Mesenchymal stem cell (in vitro differentiated cells and primary cell): Measurements from ENCODE around the gene LEFTY1.

Experiments
- DNase-seq: peaks from one replicate; pipeline ENCODE4 v3.0.0-alpha.2; 2013
- H2AFZ ChIP-seq: one replicate; pipeline ENCODE4 v1.6.1; 2013; ENCODE audit warnings: low read depth, mild to moderate bottlenecking, control low read depth, inconsistent platforms, low read length, moderate library complexity
- H2AK5ac ChIP-seq: 2 replicates; pipeline ENCODE4 v1.6.1; 2013; ENCODE audit warnings: low read length, moderate library complexity, mild to moderate bottlenecking, inconsistent platforms; ENCODE audit not compliant: severe bottlenecking
- H2BK120ac ChIP-seq: one replicate; pipeline ENCODE4 v1.6.1; 2013; ENCODE audit warnings: low read depth, mild to moderate bottlenecking, inconsistent platforms, low read length, moderate library complexity
- H2BK12ac ChIP-seq, 2 experiments: one replicate each; pipeline ENCODE4 v1.6.1; 2013; ENCODE audit warnings: inconsistent platforms in 2 of 2, low read length in 2 of 2, mild to moderate bottlenecking in 2 of 2, moderate library complexity in 2 of 2, control low read depth in 1 of 2
- H2BK15ac ChIP-seq: one replicate; pipeline ENCODE4 v1.6.1; 2013; ENCODE audit warnings: mild to moderate bottlenecking, low read depth, inconsistent platforms; ENCODE audit not compliant: poor library complexity, severe bottlenecking
- H2BK5ac ChIP-seq: 2 replicates; pipeline ENCODE4 v1.6.1; 2013; ENCODE audit warnings: low read depth, mild to moderate bottlenecking, low read length, control low read depth, inconsistent platforms; ENCODE audit not compliant: poor library complexity, severe bottlenecking
- H3K14ac ChIP-seq, 2 experiments: one replicate each; pipeline ENCODE4 v1.6.1; 2013; ENCODE audit warnings: inconsistent platforms in 2 of 2, low read length in 2 of 2, control low read depth in 1 of 2, mild to moderate bottlenecking in 1 of 2, moderate library complexity in 1 of 2
- H3K18ac ChIP-seq, 2 experiments: one replicate each; pipeline ENCODE4 v1.6.1; 2013; ENCODE audit warnings: inconsistent platforms in 2 of 2, low read length in 2 of 2, control low read depth in 1 of 2, low read depth in 1 of 2, mild to moderate bottlenecking in 1 of 2
- H3K23ac ChIP-seq, 2 experiments: one replicate each; pipeline ENCODE4 v1.6.1; 2013; ENCODE audit warnings: inconsistent platforms in 2 of 2, low read length in 2 of 2, mild to moderate bottlenecking in 2 of 2, moderate library complexity in 2 of 2, control low read depth in 1 of 2
- H3K27ac ChIP-seq: 2 replicates; pipeline ENCODE4 v1.5.1; 2013; ENCODE audit warnings: mild to moderate bottlenecking, moderate library complexity, low read length, control low read depth, inconsistent platforms; ENCODE audit not compliant: poor library complexity, severe bottlenecking
- H3K27me3 ChIP-seq, 2 experiments: 2 replicates each; pipeline versions ENCODE4 v1.6.1 to v1.7.0; 2013; ENCODE audit warnings: low read length in 2 of 2, mild to moderate bottlenecking in 2 of 2, moderate library complexity in 2 of 2, control low read depth in 1 of 2, inconsistent platforms in 1 of 2; ENCODE audit not compliant: control insufficient read depth in 1 of 2, insufficient read depth in 1 of 2
- H3K36me3 ChIP-seq, 2 experiments: 2 replicates each; pipeline versions ENCODE4 v1.6.1 to v1.7.0; 2013; ENCODE audit warnings: low read length in 2 of 2, control low read depth in 1 of 2, inconsistent platforms in 1 of 2, low read depth in 1 of 2, mild to moderate bottlenecking in 1 of 2; ENCODE audit not compliant: insufficient read depth in 2 of 2, control insufficient read depth in 1 of 2
- H3K4ac ChIP-seq, 2 experiments: one replicate each; pipeline ENCODE4 v1.6.1; 2013; ENCODE audit warnings: inconsistent platforms in 2 of 2, low read length in 2 of 2, mild to moderate bottlenecking in 2 of 2, moderate library complexity in 2 of 2, control low read depth in 1 of 2, low read depth in 1 of 2
- H3K4me1 ChIP-seq: 2 replicates; pipeline ENCODE4 v1.6.1; 2013; ENCODE audit warnings: low read depth, low read length, control low read depth; ENCODE audit not compliant: control insufficient read depth, insufficient read depth
- H3K4me2 ChIP-seq: 2 replicates; pipeline ENCODE4 v1.6.1; 2013; ENCODE audit warnings: low read length, mild to moderate bottlenecking, inconsistent platforms; ENCODE audit not compliant: poor library complexity, severe bottlenecking
- H3K4me3 ChIP-seq, 2 experiments: 2 replicates each; pipeline versions ENCODE4 v1.5.1 to v1.7.0; 2013; ENCODE audit warnings: low read length in 2 of 2, mild to moderate bottlenecking in 2 of 2, control low read depth in 1 of 2, low read depth in 1 of 2; ENCODE audit not compliant: insufficient read depth in 1 of 2
- H3K79me1 ChIP-seq: replicated peaks from 2 replicates; pipeline ENCODE4 v1.6.1; 2013; ENCODE audit warnings: mild to moderate bottlenecking, control low read depth, low read length, inconsistent platforms; ENCODE audit not compliant: poor library complexity, severe bottlenecking
- H3K9ac ChIP-seq: 2 replicates; pipeline ENCODE4 v1.7.0; 2013; ENCODE audit warnings: mild to moderate bottlenecking, low read length, moderate library complexity
- H3K9me3 ChIP-seq: 2 replicates; pipeline ENCODE4 v1.7.0; 2013; ENCODE audit warnings: mild to moderate bottlenecking, low read length; ENCODE audit not compliant: control insufficient read depth
- H4K8ac ChIP-seq: one replicate; pipeline ENCODE4 v1.6.1; 2013; ENCODE audit warnings: inconsistent platforms, mild to moderate bottlenecking, low read length, moderate library complexity
- H4K91ac ChIP-seq: one replicate; pipeline ENCODE4 v1.6.1; 2013; ENCODE audit warnings: mild to moderate bottlenecking, low read length, inconsistent platforms
- WGBS: methylation state at CpG from one replicate; pipeline ENCODE4 v1.1.7; 2013; ENCODE audit warnings: mixed read lengths; 5-methylcytosine and 5-hydroxymethylcytosine counted together

LEFTY1 gene

GRCh38 chr1:225923692-225924555, 35.0 kb upstream of the LEFTY1 start, which contains the start of gene PYCR2:
Gene PYCR2, minus strand, starts transcription at chr1:225924250. Its CDS starts 140 bp downstream, at chr1:225924110.
- Histone ChIP-seq H3K4me3 (peak within 1 kb of the TSS; percentile 87 to 97), H3K4ac (peak within 1 kb of the TSS; percentile 94 to 97), H2BK5ac (peak within 1 kb of the TSS; percentile 46), H2BK12ac (peak within 1 kb of the TSS; percentile 57 to 63), H2AFZ (peak within 1 kb of the TSS; percentile 97), H2AK5ac (peak within 1 kb of the TSS; percentile 22), H3K9ac (peak within 1 kb of the TSS; percentile 95), H3K36me3 (peaks cover 26 to 28% of the 10 kb centered on the region in 2 experiments), H3K79me1 (peaks cover 30% of the 10 kb centered on the region), H3K23ac (peak within 1 kb of the TSS in 1 of 2 experiments; percentile 75), H2BK15ac (no peak within 1 kb of the TSS), H4K8ac (peak within 1 kb of the TSS; percentile 99), H3K18ac (peak within 1 kb of the TSS; percentile 94 to 98), H3K27ac (peak within 1 kb of the TSS; percentile 87), H3K4me2 (peak within 1 kb of the TSS; percentile 91), H3K9me3 (no peaks in the 10 kb centered on the region), H3K27me3 (no peaks in the 10 kb centered on the region), H3K4me1 (peaks cover 28% of the 10 kb centered on the region), H3K14ac (peak within 1 kb of the TSS in 1 of 2 experiments; percentile 96), H4K91ac (peak within 1 kb of the TSS; percentile 97), H2BK120ac (peak within 1 kb of the TSS; percentile 68)
- WGBS = 1% methylated on average over 76 of the region's 80 CpGs
- peak; percentile 97 for DNase-seq

GRCh38 chr1:225923381-225923691, 34.4 kb upstream of the LEFTY1 start:
- no peaks in the 10 kb centered on the region for H3K27me3 ChIP-seq
- H2AK5ac ChIP-seq = peak overlapping the region; percentile 22
- no peak overlapping the region for H2BK5ac ChIP-seq
- H3K9ac ChIP-seq = peak overlapping the region; percentile 95
- peaks cover 28% of the 10 kb centered on the region for H3K4me1 ChIP-seq
- peak overlapping the region; percentile 87 for H3K27ac ChIP-seq
- peaks cover 32% of the 10 kb centered on the region for H3K79me1 ChIP-seq
- no peak for DNase-seq
- peak overlapping the region in 1 of 2 experiments; percentile 48 for H2BK12ac ChIP-seq
- peak overlapping the region in 1 of 2 experiments; percentile 53 for H3K18ac ChIP-seq
- H3K36me3 ChIP-seq = peaks cover 28 to 34% of the 10 kb centered on the region in 2 experiments
- 6% methylated on average over 8 of the region's 8 CpGs for WGBS
- peak overlapping the region; percentile 91 for H3K4me2 ChIP-seq
- H4K91ac ChIP-seq = peak overlapping the region; percentile 7
- no peak overlapping the region for H3K23ac ChIP-seq
- peak overlapping the region in 1 of 2 experiments; percentile 96 for H3K14ac ChIP-seq
- no peaks in the 10 kb centered on the region for H3K9me3 ChIP-seq
- no peak overlapping the region for H2BK15ac ChIP-seq
- H2BK120ac ChIP-seq = no peak overlapping the region
- H4K8ac ChIP-seq = no peak overlapping the region
- peak overlapping the region; percentile 87 to 97 for H3K4me3 ChIP-seq
- peak overlapping the region; percentile 94 to 95 for H3K4ac ChIP-seq
- H2AFZ ChIP-seq = peak overlapping the region; percentile 85

- Histone ChIP-seq H3K79me1 (peaks cover 33% of the 10 kb centered on the region), H3K27me3 (no peaks in the 10 kb centered on the region), H3K36me3 (peaks cover 28 to 47% of the 10 kb centered on the region in 2 experiments), H3K14ac (no peak overlapping the region), H3K18ac (no peak overlapping the region), H2BK5ac (no peak overlapping the region), H3K4me2 (no peak overlapping the region), H3K27ac (no peak overlapping the region), H4K91ac (no peak overlapping the region), H2AFZ (no peak overlapping the region), H3K23ac (no peak overlapping the region), H2BK120ac (no peak overlapping the region), H3K9ac (peak overlapping the region; percentile 95), H2AK5ac (no peak overlapping the region), H4K8ac (no peak overlapping the region), H3K9me3 (no peaks in the 10 kb centered on the region), H2BK12ac (no peak overlapping the region), H3K4me1 (peaks cover 28% of the 10 kb centered on the region), H2BK15ac (no peak overlapping the region), H3K4ac (peak overlapping the region in 1 of 2 experiments; percentile 7), H3K4me3 (no peak overlapping the region)
- DNase-seq = no peak
- WGBS = 97% methylated on average over 23 of the region's 23 CpGs
Measured at GRCh38 chr1:225921734-225922709, 33.1 kb upstream of the LEFTY1 start.
